Measurements from ENCODE around the gene CLDN9.

CLDN9 gene

DNA sequence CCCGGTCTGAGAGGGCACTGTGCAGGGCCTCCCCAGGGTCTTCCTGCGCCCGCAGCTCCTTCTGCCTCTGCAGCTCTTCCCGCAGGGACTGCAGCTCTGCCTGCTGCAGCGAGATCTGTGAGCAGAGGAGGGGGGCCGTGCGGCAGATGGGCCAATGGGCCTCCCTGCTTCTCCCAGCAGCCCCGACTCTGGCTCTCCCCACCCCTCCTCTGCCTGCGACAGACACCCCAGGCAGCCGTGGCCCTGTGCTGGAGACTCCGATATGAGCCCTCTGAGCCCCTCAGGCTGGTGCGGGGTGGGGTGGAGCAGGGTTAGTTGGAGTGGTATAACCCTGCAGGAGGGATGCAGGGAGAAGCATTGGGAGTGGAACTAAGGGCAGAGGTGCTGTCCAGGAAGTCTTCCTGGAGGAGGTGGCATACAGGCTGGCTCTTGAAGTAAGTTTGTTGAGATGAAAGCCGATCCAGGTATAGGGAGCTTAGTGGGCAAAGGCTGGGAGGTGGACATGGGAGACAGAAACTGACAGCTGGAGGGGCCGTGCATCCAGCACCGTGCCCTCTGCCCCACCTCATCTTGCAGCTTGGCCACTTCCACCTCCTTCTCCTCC lies 16.1 kb downstream of the CLDN9 start:
- no peak overlapping the region for H3K27ac ChIP-seq
- intact Hi-C loops (cut with DNase I; ENCODE audit: low total_unique reads), result loop anchor here (2.0 kb wide), 1 partner anchor 26 kb away; no protein-coding TSS in a partner anchor
- H3K4me1 ChIP-seq, result peaks cover 0 to 35% (median 25%) of the 10 kb centered on the region in 4 donors
- H3K27me3 ChIP-seq, result peaks cover 0 to 45% of the 10 kb centered on the region in 2 donors
- no peaks in the 10 kb centered on the region for H3K9me3 ChIP-seq
- no peak for DNase-seq
- TF ChIP-seq, protein P1, sequence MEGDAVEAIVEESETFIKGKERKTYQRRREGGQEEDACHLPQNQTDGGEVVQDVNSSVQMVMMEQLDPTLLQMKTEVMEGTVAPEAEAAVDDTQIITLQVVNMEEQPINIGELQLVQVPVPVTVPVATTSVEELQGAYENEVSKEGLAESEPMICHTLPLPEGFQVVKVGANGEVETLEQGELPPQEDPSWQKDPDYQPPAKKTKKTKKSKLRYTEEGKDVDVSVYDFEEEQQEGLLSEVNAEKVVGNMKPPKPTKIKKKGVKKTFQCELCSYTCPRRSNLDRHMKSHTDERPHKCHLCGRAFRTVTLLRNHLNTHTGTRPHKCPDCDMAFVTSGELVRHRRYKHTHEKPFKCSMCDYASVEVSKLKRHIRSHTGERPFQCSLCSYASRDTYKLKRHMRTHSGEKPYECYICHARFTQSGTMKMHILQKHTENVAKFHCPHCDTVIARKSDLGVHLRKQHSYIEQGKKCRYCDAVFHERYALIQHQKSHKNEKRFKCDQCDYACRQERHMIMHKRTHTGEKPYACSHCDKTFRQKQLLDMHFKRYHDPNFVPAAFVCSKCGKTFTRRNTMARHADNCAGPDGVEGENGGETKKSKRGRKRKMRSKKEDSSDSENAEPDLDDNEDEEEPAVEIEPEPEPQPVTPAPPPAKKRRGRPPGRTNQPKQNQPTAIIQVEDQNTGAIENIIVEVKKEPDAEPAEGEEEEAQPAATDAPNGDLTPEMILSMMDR (IDR thresholded peaks at IDR 0.05), result no peak
- H3K36me3 ChIP-seq, result peaks cover 0 to 21% (median 16%) of the 10 kb centered on the region in 3 donors
- H3K4me3 ChIP-seq, result no peak overlapping the region

DNA sequence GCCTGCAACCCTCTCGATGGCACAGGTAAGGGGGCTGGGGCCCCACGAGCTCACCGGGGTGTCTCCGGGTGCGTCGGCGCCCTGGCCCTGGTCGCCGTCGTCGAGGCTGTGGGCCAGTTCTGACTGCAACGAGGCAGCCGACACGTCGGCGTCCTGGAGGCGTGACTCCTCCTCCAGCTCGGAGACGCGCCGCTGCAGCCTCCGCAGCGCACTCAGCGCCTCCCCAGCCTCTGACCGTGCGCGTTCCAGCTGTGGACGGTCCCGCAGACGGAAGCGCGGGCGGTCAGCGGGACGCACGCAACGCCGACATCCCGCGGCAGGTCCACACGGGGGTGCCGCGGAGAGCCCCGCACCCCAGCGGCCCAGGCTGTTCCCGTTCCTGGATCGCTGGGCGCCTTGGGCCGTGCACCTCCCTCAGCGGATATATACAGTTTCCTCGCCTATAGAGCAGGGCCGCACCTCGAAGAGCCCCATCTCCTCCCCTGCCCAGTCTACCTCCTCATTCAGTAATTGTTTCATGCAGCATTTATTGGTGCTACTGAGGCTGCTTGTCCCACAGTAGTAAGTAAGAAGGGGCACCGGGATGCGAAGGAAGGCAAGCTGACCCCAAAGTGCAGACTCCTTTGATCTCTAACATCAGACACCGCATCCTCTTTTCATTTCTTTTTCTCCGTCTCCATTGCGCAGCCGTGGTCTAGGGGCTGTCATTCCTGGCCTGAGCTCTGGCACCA lies 16.9 kb downstream of the CLDN9 start:
- intact Hi-C loops (cut with DNase I; ENCODE audit: low total_unique reads), result loop anchor here (2.0 kb wide), 1 partner anchor 27 kb away; no protein-coding TSS in a partner anchor
- Histone ChIP-seq H3K36me3 (peaks cover 0 to 21% (median 16%) of the 10 kb centered on the region in 3 donors), H3K27ac (no peak overlapping the region), H3K4me1 (peaks cover 0 to 32% (median 23%) of the 10 kb centered on the region in 4 donors), H3K9me3 (no peaks in the 10 kb centered on the region), H3K4me3 (no peak overlapping the region), H3K27me3 (peaks cover 0 to 53% of the 10 kb centered on the region in 2 donors)
- DNase-seq, result no peak
- TF ChIP-seq, protein P1 (IDR thresholded peaks at IDR 0.05), result no peak

DNA sequence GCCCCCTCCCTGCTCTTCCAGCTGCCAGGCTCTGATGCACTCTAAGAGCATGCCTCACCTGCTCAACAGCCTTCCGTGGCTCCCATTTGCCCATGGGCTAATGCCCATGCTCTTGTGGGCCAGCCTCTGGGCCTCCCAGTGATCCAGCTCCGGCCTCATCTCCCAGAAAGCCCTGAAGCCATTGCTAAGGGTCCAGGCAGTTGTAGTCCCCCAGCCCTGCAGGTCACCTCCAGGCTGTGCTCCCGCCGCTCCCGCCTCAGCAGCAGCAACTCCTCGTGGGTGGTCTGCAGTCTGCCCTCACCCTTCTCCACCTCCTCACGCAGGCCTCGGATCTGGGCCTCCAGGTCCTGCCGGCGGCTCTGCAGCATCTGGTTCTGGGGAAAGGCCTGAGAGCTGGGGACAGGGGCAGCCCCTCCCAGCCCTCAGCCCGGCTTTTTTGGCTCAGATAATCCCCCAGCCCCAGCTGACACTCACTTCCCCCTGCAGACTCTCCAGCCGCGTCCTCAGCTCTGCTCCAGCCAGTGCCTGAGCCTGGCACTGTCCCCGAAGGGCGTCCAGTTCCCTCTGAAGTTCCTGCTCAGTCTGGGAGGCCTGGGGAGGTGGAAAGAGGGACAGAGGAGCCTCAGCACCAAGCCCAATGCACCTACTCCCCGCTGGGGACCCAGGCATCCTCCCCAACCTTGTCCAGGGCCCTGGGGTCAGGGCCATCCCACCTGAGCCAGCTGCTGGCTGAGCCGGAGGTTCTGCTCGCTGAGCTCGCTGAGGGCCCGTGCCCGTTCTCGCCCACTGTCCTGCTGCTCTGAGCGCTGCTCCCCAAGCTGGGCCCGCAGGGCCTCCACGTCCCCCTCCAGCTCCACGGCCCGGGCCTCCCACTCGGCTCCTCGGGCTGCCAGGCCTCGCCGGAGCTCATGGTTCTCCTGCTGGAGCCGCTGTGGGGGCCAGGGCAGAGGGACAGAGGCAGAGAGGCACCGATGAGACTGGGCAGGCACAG lies 17.8 kb downstream of the CLDN9 start:
- no peak overlapping the region for H3K4me3 ChIP-seq
- no peak for DNase-seq
- H3K4me1 ChIP-seq, result peaks cover 0 to 25% (median 20%) of the 10 kb centered on the region in 4 donors
- no peaks in the 10 kb centered on the region for H3K9me3 ChIP-seq
- intact Hi-C loops (cut with DNase I; ENCODE audit: low total_unique reads), result no loop called here
- peaks cover 0 to 19% (median 16%) of the 10 kb centered on the region in 3 donors for H3K36me3 ChIP-seq
- H3K27me3 ChIP-seq, result peaks cover 0 to 62% of the 10 kb centered on the region in 2 donors
- TF ChIP-seq, protein P1 (IDR thresholded peaks at IDR 0.05), result no peak
- no peak overlapping the region for H3K27ac ChIP-seq

DNA sequence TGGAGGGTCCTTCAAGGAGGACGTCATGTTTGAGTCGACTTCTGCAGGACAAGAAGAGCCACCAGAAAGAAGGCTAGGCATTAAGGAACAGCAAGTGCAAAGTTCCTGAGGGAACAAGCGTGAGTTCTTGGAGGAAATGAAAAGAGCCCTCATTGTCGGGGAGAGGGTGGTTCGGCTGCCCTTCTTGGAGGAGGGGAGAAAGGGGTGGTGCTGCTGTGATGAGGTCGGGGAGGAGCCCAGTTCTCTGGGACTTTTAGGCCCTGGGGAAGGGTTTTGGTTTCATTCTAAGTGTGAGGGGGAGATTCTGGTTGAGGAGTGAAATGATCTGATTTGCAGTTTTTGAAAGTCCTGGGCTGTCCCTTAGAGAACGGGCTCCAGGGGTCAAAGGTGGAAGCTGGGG lies 19.9 kb downstream of the CLDN9 start:
- DNase-seq, result no peak
- intact Hi-C loops (cut with DNase I; ENCODE audit: low total_unique reads), result no loop called here
- Histone ChIP-seq H3K4me1 (peaks cover 0 to 31% (median 25%) of the 10 kb centered on the region in 4 donors), H3K9me3 (no peaks in the 10 kb centered on the region), H3K27ac (no peak overlapping the region), H3K36me3 (no peaks in the 10 kb centered on the region), H3K27me3 (peaks cover 7 to 83% of the 10 kb centered on the region in 2 donors), H3K4me3 (no peak overlapping the region)
- TF ChIP-seq, protein P1 (IDR thresholded peaks at IDR 0.05), result no peak

DNA sequence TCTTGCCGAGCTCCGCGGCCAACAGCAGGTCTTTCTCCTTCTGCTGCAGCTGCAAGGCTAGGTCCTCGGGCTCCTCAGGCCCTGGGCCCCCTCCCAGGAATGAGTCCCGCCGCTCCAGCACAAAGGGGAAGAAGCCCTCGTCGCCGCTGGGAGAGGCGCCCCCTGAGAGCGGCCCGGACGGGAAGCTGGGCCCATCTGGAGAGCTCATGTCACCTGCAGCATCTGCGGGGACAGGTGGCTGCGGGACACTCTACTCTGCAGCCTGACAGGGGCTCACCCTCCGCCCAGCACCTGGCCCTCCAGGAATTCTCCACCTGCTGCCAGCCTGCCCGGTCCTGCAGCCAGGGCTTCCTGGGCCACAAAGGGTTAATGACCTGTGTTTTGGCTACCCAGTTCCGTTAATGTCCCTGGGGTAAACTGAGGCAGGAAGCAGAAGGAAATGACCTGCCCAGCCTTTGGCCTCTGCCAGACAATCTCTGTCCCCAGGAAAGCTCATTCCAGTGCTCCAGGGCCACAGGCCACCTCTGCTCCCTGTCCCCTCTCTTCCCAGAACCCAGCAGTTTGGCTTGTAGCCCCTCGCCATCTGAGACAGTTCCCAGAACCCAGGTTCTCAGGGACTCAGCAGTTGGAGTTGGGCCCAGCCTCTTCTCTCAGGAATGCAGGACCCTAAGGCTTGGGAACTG lies 22.7 kb downstream of the CLDN9 start:
- DNase-seq, result no peak
- Histone ChIP-seq H3K36me3 (no peaks in the 10 kb centered on the region), H3K9me3 (no peaks in the 10 kb centered on the region), H3K4me3 (no peak overlapping the region), H3K27ac (no peak overlapping the region), H3K4me1 (peaks cover 0 to 11% (median 8%) of the 10 kb centered on the region in 4 donors), H3K27me3 (peaks cover 7 to 95% of the 10 kb centered on the region in 2 donors)
- TF ChIP-seq, protein P1 (IDR thresholded peaks at IDR 0.05), result no peak
- intact Hi-C loops (cut with DNase I; ENCODE audit: low total_unique reads), result no loop called here
